Parathyroid adenoma (tissue), 2 donors: ENCODE results near the gene CD300E.
A peak's percentile ranks its signal among the peaks of the same experiment; 100 is the strongest.

Experiments used
- H2AFZ ChIP-seq: fragments of 300-600 bp; sonication (generic); one replicate; pipeline ENCODE4 v1.7.0; 2017; ENCODE audit warnings: antibody characterized with exemption, mild to moderate bottlenecking
- H3K27ac ChIP-seq: fragments of 300-600 bp; sonication (generic); one replicate; pipeline ENCODE4 v1.7.0; 2017
- H3K27me3 ChIP-seq: fragments of 300-600 bp; sonication (generic); one replicate; pipeline ENCODE4 v1.7.0; 2017; ENCODE audit warnings: low read length; ENCODE audit not compliant: control insufficient read depth, insufficient read depth
- H3K36me3 ChIP-seq: fragments of 300-600 bp; sonication (generic); one replicate; pipeline ENCODE4 v1.7.0; 2017; ENCODE audit warnings: low read length; ENCODE audit not compliant: control insufficient read depth, insufficient read depth
- H3K4me1 ChIP-seq: fragments of 300-600 bp; sonication (generic); one replicate; pipeline ENCODE4 v1.7.0; 2017; ENCODE audit warnings: control low read depth
- H3K4me2 ChIP-seq: fragments of 300-600 bp; sonication (generic); one replicate; pipeline ENCODE4 v1.7.0; 2017; ENCODE audit warnings: low read length
- H3K4me3 ChIP-seq: fragments of 300-600 bp; sonication (generic); one replicate; pipeline ENCODE4 v1.7.0; 2017; ENCODE audit warnings: low read depth, low read length
- H3K79me2 ChIP-seq: fragments of 300-600 bp; sonication (generic); one replicate; pipeline ENCODE4 v1.7.0; 2017; ENCODE audit warnings: control low read depth
- H3K9ac ChIP-seq: fragments of 300-600 bp; sonication (generic); one replicate; pipeline ENCODE4 v1.7.0; 2017; ENCODE audit warnings: mild to moderate bottlenecking
- H3K9me3 ChIP-seq: fragments of 300-600 bp; sonication (generic); one replicate; pipeline ENCODE4 v1.7.0; 2017; ENCODE audit warnings: low read length; ENCODE audit not compliant: control insufficient read depth
- CTCF ChIP-seq: fragments of 300-600 bp; sonication (generic); IDR thresholded peaks from one replicate; pipeline ENCODE4 v1.7.0; 2017; ENCODE audit warnings: antibody characterized with exemption, mild to moderate bottlenecking
- donor health status: primary hyperparathyroidism.

CD300E gene

GRCh38 chr17:74604200-74604599 is 19.3 kb downstream of the CD300E start:
- TF ChIP-seq CTCF, result no peak
- Histone ChIP-seq H3K4me1 (no peaks in the 10 kb centered on the region), H2AFZ (no peak overlapping the region), H3K36me3 (no peaks in the 10 kb centered on the region), H3K27me3 (no peaks in the 10 kb centered on the region), H3K79me2 (no peaks in the 10 kb centered on the region), H3K9me3 (no peaks in the 10 kb centered on the region), H3K4me3 (no peak overlapping the region), H3K4me2 (no peak overlapping the region), H3K9ac (no peak overlapping the region), H3K27ac (no peak overlapping the region)

GRCh38 chr17:74603746-74604145 is 19.8 kb downstream of the CD300E start:
- Histone ChIP-seq H3K9me3 (no peaks in the 10 kb centered on the region), H3K4me2 (no peak overlapping the region), H3K79me2 (no peaks in the 10 kb centered on the region), H3K27me3 (no peaks in the 10 kb centered on the region), H3K4me3 (no peak overlapping the region), H3K9ac (no peak overlapping the region), H2AFZ (no peak overlapping the region), H3K4me1 (no peaks in the 10 kb centered on the region), H3K36me3 (no peaks in the 10 kb centered on the region), H3K27ac (no peak overlapping the region)
- TF ChIP-seq CTCF, result no peak

- Histone ChIP-seq H3K27me3 (no peaks in the 10 kb centered on the region), H3K4me2 (no peak overlapping the region), H3K4me3 (no peak overlapping the region), H3K27ac (no peak overlapping the region), H3K9ac (no peak overlapping the region), H3K79me2 (no peaks in the 10 kb centered on the region), H3K36me3 (no peaks in the 10 kb centered on the region), H3K4me1 (no peaks in the 10 kb centered on the region), H3K9me3 (no peaks in the 10 kb centered on the region), H2AFZ (no peak overlapping the region)
- no peak for TF ChIP-seq CTCF
Observed at GRCh38 chr17:74603037-74603635, 20.4 kb downstream of the CD300E start.

GRCh38 chr17:74601944-74602572 is 21.5 kb downstream of the CD300E start:
- no peak overlapping the region for H3K4me3 ChIP-seq
- H3K27me3 ChIP-seq, result no peaks in the 10 kb centered on the region
- H3K36me3 ChIP-seq, result no peaks in the 10 kb centered on the region
- peak; percentile 27 for TF ChIP-seq CTCF
- H3K9me3 ChIP-seq, result no peaks in the 10 kb centered on the region
- H3K4me2 ChIP-seq, result no peak overlapping the region
- H3K4me1 ChIP-seq, result no peaks in the 10 kb centered on the region
- no peaks in the 10 kb centered on the region for H3K79me2 ChIP-seq
- no peak overlapping the region for H3K27ac ChIP-seq
- no peak overlapping the region for H2AFZ ChIP-seq
- no peak overlapping the region for H3K9ac ChIP-seq

GRCh38 chr17:74599448-74599939 is 24.0 kb downstream of the CD300E start:
- Histone ChIP-seq H3K4me2 (no peak overlapping the region), H3K79me2 (no peaks in the 10 kb centered on the region), H3K27me3 (no peaks in the 10 kb centered on the region), H3K27ac (no peak overlapping the region), H3K9me3 (no peaks in the 10 kb centered on the region), H3K36me3 (no peaks in the 10 kb centered on the region), H2AFZ (no peak overlapping the region), H3K4me1 (no peaks in the 10 kb centered on the region), H3K9ac (no peak overlapping the region), H3K4me3 (no peak overlapping the region)
- TF ChIP-seq CTCF, result no peak
